GM12878 (cell line): Measurements from ENCODE around the gene CHRND. TPM values are rescaled to one million over a fixed set of nuclear protein-coding genes. Genes with fewer than 3 reads are reported as not detected.

ENCODE experiments used
- ATAC-seq: fragments of 200-7000 bp; cut with Tn5 transposase; 3 replicates; pipeline ENCODE4 v1.9.1; 2020; ENCODE audit warnings: mild to moderate bottlenecking, moderate library complexity
- BruUV-seq: library from RNA; stranded (reverse); fragments of 400-500 nt; replicated peaks from 2 replicates; lab custom pipeline; 2021; lab: Mats Ljungman, UMichigan
- CTCF ChIA-PET: fragments of 300-600 bp; sonication (Branson Sonifier 250); formaldehyde crosslinking; extraction: SDS; loops from one replicate; lab custom pipeline; 2021; ENCODE audit warnings: inconsistent platforms; lab: Yijun Ruan, JAX
- POLR2A ChIA-PET: fragments of 350-600 bp; formaldehyde crosslinking; extraction: SDS; loops from one replicate; lab custom pipeline; 2021; ENCODE audit warnings: inconsistent platforms; lab: Charles Lee
- RAD21 ChIA-PET: fragments of 300-600 bp; sonication (Branson Sonifier 250); formaldehyde crosslinking; loops from one replicate; lab custom pipeline; 2023; ENCODE audit warnings: antibody characterized with exemption; ENCODE audit not compliant: unreplicated experiment; lab: Charles Lee
- SMC1A ChIA-PET: fragments of 300-600 bp; sonication (Branson Sonifier 250); formaldehyde crosslinking; loops from one replicate; lab custom pipeline; 2023; ENCODE audit not compliant: unreplicated experiment, uncharacterized antibody; lab: Charles Lee
- DNase-seq: peaks from one replicate; pipeline ENCODE4 v3.0.0-alpha.2; 2011; ENCODE audit warnings: low read depth, low spot score
- FAIRE-seq: peaks from 3 replicates; lab custom pipeline; 2011; peaks lifted over from hg19 to GRCh38; lab: Jason Lieb, UNC
- H2AFZ ChIP-seq: 2 replicates; pipeline ENCODE4 v1.6.0; 2011; ENCODE audit warnings: low read depth, low read length, control low read depth; ENCODE audit not compliant: control insufficient read depth
- H3K27ac ChIP-seq: 2 replicates; pipeline ENCODE4 v1.5.1; 2011; ENCODE audit warnings: control low read depth; ENCODE audit not compliant: control insufficient read depth, insufficient read depth
- H3K27me3 ChIP-seq, 2 experiments: replicated peaks in 1 of 2; 2 replicates each; pipeline versions ENCODE4 v1.6.0 to v1.6.1; 2011; ENCODE audit warnings: low read length in 1 of 2; ENCODE audit not compliant: control insufficient read depth in 2 of 2, insufficient read depth in 2 of 2
- H3K36me3 ChIP-seq, 2 experiments: 2 replicates each; pipeline ENCODE4 v1.5.1; 2011; ENCODE audit warnings: low read length in 1 of 2; ENCODE audit not compliant: control insufficient read depth in 2 of 2, insufficient read depth in 2 of 2
- H3K4me1 ChIP-seq: 2 replicates; pipeline ENCODE4 v1.6.1; 2011; ENCODE audit warnings: mild to moderate bottlenecking, low read length, moderate library complexity, mixed read lengths; ENCODE audit not compliant: control insufficient read depth, insufficient read depth
- H3K4me2 ChIP-seq: 2 replicates; pipeline ENCODE4 v1.6.0; 2011; ENCODE audit warnings: control low read depth; ENCODE audit not compliant: control insufficient read depth, insufficient read depth
- H3K4me3 ChIP-seq: fragments of 200-600 bp; sonication (generic); 2 replicates; pipeline ENCODE4 v1.5.1; 2016
- H3K79me2 ChIP-seq: 2 replicates; pipeline ENCODE4 v1.6.0; 2011; ENCODE audit warnings: low read length; ENCODE audit not compliant: control insufficient read depth, insufficient read depth
- H3K9ac ChIP-seq: 2 replicates; pipeline ENCODE4 v1.8.0; 2011; ENCODE audit warnings: low read length, control low read depth, mixed read lengths; ENCODE audit not compliant: control insufficient read depth, insufficient read depth
- H3K9me3 ChIP-seq: replicated peaks from 3 replicates; pipeline ENCODE4 v1.5.1; 2011; ENCODE audit warnings: mild to moderate bottlenecking, low read length; ENCODE audit not compliant: control insufficient read depth, insufficient read depth
- H4K20me1 ChIP-seq: 2 replicates; pipeline ENCODE4 v1.6.0; 2011; ENCODE audit not compliant: control insufficient read depth, insufficient read depth
- ASH2L ChIP-seq: fragments of 300-600, 200-600 bp; sonication (generic); IDR thresholded peaks from 2 replicates; pipeline ENCODE4 v1.6.1; 2017; ENCODE audit warnings: low read depth, mild to moderate bottlenecking, borderline replicate concordance
- CHD4 ChIP-seq: fragments of 200-600 bp; sonication (generic); IDR thresholded peaks from 2 replicates; pipeline ENCODE4 v1.6.1; 2016; ENCODE audit warnings: mild to moderate bottlenecking
- DPF2 ChIP-seq: fragments of 450-650 bp; IDR thresholded peaks from 2 replicates; pipeline ENCODE4 v1.6.1; 2017; ENCODE audit warnings: mild to moderate bottlenecking
- ESRRA ChIP-seq: IDR thresholded peaks from 2 replicates; pipeline ENCODE4 v1.6.1; 2012; ENCODE audit warnings: mild to moderate bottlenecking, low read length, improper control_type of control experiment
- HDAC2 ChIP-seq: fragments of 200-600 bp; sonication (generic); IDR thresholded peaks from 2 replicates; pipeline ENCODE4 v1.6.1; 2017
- NFYA ChIP-seq: IDR thresholded peaks from 2 replicates; pipeline ENCODE4 v1.6.1; 2011; ENCODE audit warnings: low read depth, mild to moderate bottlenecking, low read length, improper control_type of control experiment, borderline replicate concordance
- PAX8 ChIP-seq: fragments of 450-650 bp; IDR thresholded peaks from 2 replicates; pipeline ENCODE4 v1.6.1; 2017; ENCODE audit warnings: mild to moderate bottlenecking, moderate library complexity
- SP1 ChIP-seq: IDR thresholded peaks from one replicate; pipeline ENCODE4 v1.6.1; 2011; ENCODE audit warnings: low read depth, low read length
- SREBF2 ChIP-seq: IDR thresholded peaks from 2 replicates; pipeline ENCODE4 v1.6.1; 2012; ENCODE audit warnings: mild to moderate bottlenecking, low read length
- SRF ChIP-seq, 2 experiments: IDR thresholded peaks; 2 replicates each; pipeline ENCODE4 v1.6.1; 2011; ENCODE audit warnings: low read depth in 2 of 2, low read length in 2 of 2, mild to moderate bottlenecking in 1 of 2, moderate library complexity in 1 of 2
- STAT3 ChIP-seq: IDR thresholded peaks from 2 replicates; pipeline ENCODE4 v1.6.1; 2011; ENCODE audit warnings: low read depth, low read length, improper control_type of control experiment
- WRNIP1 ChIP-seq: IDR thresholded peaks from 2 replicates; pipeline ENCODE4 v1.6.1; 2011; ENCODE audit warnings: low read depth, low read length, improper control_type of control experiment, borderline replicate concordance
- ZSCAN29 ChIP-seq: fragments of 450-650 bp; IDR thresholded peaks from 2 replicates; pipeline ENCODE4 v1.6.1; 2017; ENCODE audit warnings: mild to moderate bottlenecking, moderate library complexity
- ZZZ3 ChIP-seq: IDR thresholded peaks from 2 replicates; pipeline ENCODE4 v1.6.1; 2011; ENCODE audit warnings: low read depth; ENCODE audit not compliant: control insufficient read depth, insufficient read length
- WGBS: methylation state at CpG from one replicate; pipeline ENCODE4 v1.1.6; 2016; ENCODE audit warnings: low lambda C conversion rate; ENCODE audit not compliant: insufficient replicate concordance, insufficient coverage; ENCODE audit errors: missing lambda C conversion rate; 5-methylcytosine and 5-hydroxymethylcytosine counted together
- in situ Hi-C: fragments of 300-500 bp; cut with MboI; formaldehyde crosslinking; loops from 9 replicates; pipeline ENCODE4 v1.14.3; 2018; ENCODE audit warnings: mixed read lengths
- intact Hi-C: fragments of 100-400 bp; cut with micrococcal nuclease; formaldehyde crosslinking; loops from one replicate; pipeline ENCODE4 v1.14.2; 2022; ENCODE audit not compliant: unreplicated experiment
- polyA plus RNA-seq, 11 experiments: library from polyadenylated mRNA; depleted of rRNA in 4 of 11; unstranded in 6 of 11; stranded (reverse) in 5 of 11; fragments of >200 nt; fragmentation: Nextera tagmentation in 4 of 11; fragmentation: Illumina TruSeq in 1 of 11; extraction: Ambion mirVana in 4 of 11; extraction: Trizol in 1 of 11; gene quantifications; 1 replicate in 1 of 11; 2 replicates in 10 of 11; pipeline versions ENCODE4 v1.2.1 to v1.2.3, GENCODE V29; 2011 to 2016; ENCODE audit warnings: inconsistent platforms in 2 of 11, missing spikeins in 2 of 11, low read depth in 1 of 11
- total RNA-seq, 4 experiments: library from RNA; depleted of rRNA in 3 of 4; stranded (reverse); fragments of >200 nt in 3 of 4; fragmentation: Illumina TruSeq in 1 of 4; extraction: Trizol in 1 of 4; gene quantifications; 2 replicates each; pipeline versions ENCODE4 v1.2.1 to v1.2.3, GENCODE V29; 2013 to 2021
- TF ChIP-seq, protein P1 (sequence below): fragments of 450-650 bp; IDR thresholded peaks from 2 replicates; pipeline ENCODE4 v1.6.1; 2017; ENCODE audit warnings: borderline replicate concordance

Gene CHRND
- total and polyA plus RNA-seq, 10 of the 15 experiments (the other 5 are each of a cell fraction or from before 2014, with no cell fraction given): not detected

DNA sequence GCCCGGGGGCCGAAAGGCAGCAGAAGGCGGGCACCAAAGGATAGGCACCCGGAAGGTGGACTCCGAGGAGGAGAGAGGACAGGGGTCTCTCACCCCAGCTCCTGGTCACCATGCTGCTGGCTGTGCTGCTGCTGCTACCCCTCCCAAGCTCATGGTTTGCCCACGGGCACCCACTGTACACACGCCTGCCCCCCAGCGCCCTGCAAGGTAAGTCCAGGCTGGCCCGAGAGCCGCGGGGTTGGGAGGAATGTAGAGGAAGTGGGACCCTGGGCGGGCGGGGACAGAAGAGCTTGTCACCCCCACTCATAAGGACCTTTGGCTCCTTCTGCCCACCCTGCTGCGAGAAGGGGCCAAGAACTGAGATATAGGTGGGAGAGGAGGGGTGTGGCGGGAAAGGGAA is 5.5 kb upstream of the CHRND start:
- ChIA-PET POLR2A (no interaction called here), CTCF (interaction anchor here (1.2 to 1.6 kb wide), 4 partner anchors 11 to 613 kb away, joined by 3 to 5 read pairs (median 4); no protein-coding TSS in a partner anchor), SMC1A (no interaction called here), RAD21 (interaction anchor here (0.8 kb wide), 1 partner anchor 183 kb away, joined by 3 read pairs; no protein-coding TSS in a partner anchor)
- intact Hi-C loops: no loop called here
- FAIRE-seq: no peak
- no peaks in the 10 kb centered on the region for H3K9me3 ChIP-seq
- peak; percentile 22; the same call in 1 of the 3 replicates for ATAC-seq
- no peaks in the 10 kb centered on the region for H3K4me1 ChIP-seq
- H4K20me1 ChIP-seq: no peaks in the 10 kb centered on the region
- no peak for TF ChIP-seq ESRRA
- TF ChIP-seq WRNIP1: no peak
- TF ChIP-seq, protein P1, sequence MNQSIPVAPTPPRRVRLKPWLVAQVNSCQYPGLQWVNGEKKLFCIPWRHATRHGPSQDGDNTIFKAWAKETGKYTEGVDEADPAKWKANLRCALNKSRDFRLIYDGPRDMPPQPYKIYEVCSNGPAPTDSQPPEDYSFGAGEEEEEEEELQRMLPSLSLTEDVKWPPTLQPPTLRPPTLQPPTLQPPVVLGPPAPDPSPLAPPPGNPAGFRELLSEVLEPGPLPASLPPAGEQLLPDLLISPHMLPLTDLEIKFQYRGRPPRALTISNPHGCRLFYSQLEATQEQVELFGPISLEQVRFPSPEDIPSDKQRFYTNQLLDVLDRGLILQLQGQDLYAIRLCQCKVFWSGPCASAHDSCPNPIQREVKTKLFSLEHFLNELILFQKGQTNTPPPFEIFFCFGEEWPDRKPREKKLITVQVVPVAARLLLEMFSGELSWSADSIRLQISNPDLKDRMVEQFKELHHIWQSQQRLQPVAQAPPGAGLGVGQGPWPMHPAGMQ: no peak
- TF ChIP-seq CHD4: no peak
- no peak for TF ChIP-seq NFYA
- no peak for TF ChIP-seq SRF (IDR thresholded peaks at IDR 0.05; ENCODE audit: low read depth in 2 of 2, low read length in 2 of 2)
- TF ChIP-seq ZSCAN29: no peak
- TF ChIP-seq ASH2L: no peak
- TF ChIP-seq DPF2: no peak
- no peak for TF ChIP-seq ZZZ3
- TF ChIP-seq HDAC2: no peak
- no peak for TF ChIP-seq SREBF2
- TF ChIP-seq PAX8: no peak
- no peak for TF ChIP-seq SP1
- TF ChIP-seq STAT3: no peak
- BruUV-seq: no TSS peak
- H3K27ac ChIP-seq: no peak overlapping the region
- H3K9ac ChIP-seq: no peak overlapping the region
- 25% methylated on average over 15 of the region's 15 CpGs for WGBS
- no peak overlapping the region for H3K4me3 ChIP-seq
- peaks cover 3 to 6% of the 10 kb centered on the region in 2 experiments; a peak in 3 of 4 replicates for H3K27me3 ChIP-seq
- no peak overlapping the region for H3K4me2 ChIP-seq
- H2AFZ ChIP-seq: no peak overlapping the region
- no peaks in the 10 kb centered on the region for H3K79me2 ChIP-seq
- in situ Hi-C loops: no loop called here
- no peaks in the 10 kb centered on the region for H3K36me3 ChIP-seq
- no peak for DNase-seq
